Ureter (tissue), 1 donor: ENCODE data around the gene LIM2. TPM values are rescaled to one million over a fixed set of nuclear protein-coding genes. Genes with fewer than 3 reads are reported as not detected.

ENCODE experiments used
- DNase-seq: peaks from one replicate; pipeline ENCODE4 v3.0.0-alpha.2; 2020; ENCODE audit warnings: low spot score
- total RNA-seq: library from RNA; stranded (reverse); gene quantifications from one replicate; pipeline ENCODE4 v1.2.4, GENCODE V29; 2023
- donor health status: DM: yes; HTN: yes; CAD: no.

Gene LIM2
- total RNA-seq, 1 donor from 2014 or later, result not detected

- no peak for DNase-seq
These were observed 21.8 kb downstream of the LIM2 start, which contains the start of gene ETFB for GRCh38 chr19:51365965-51366388. Gene ETFB (minus strand): TSS chr19:51366388. CDS start chr19:51366326, 62 bp downstream.

GRCh38 chr19:51365211-51365964 lies 22.4 kb downstream of the LIM2 start:
- no peak for DNase-seq

GRCh38 chr19:51364200-51365106 lies 23.3 kb downstream of the LIM2 start:
- no peak for DNase-seq

GRCh38 chr19:51361239-51361638 lies 26.5 kb downstream of the LIM2 start:
- DNase-seq, result no peak

- DNase-seq, result no peak
These were observed 28.5 kb downstream of the LIM2 start for GRCh38 chr19:51359294-51359693.

GRCh38 chr19:51357952-51358351 lies 29.8 kb downstream of the LIM2 start:
- no peak for DNase-seq

GRCh38 chr19:51356159-51356801 lies 31.5 kb downstream of the LIM2 start:
- no peak for DNase-seq

GRCh38 chr19:51354742-51355148 lies 33.0 kb downstream of the LIM2 start:
- DNase-seq, result no peak

- no peak for DNase-seq
These were observed 33.6 kb downstream of the LIM2 start for GRCh38 chr19:51354103-51354741.

GRCh38 chr19:51352783-51353360 lies 34.9 kb downstream of the LIM2 start:
- no peak for DNase-seq

GRCh38 chr19:51351266-51351990 lies 36.3 kb downstream of the LIM2 start:
- no peak for DNase-seq

- DNase-seq, result no peak
These were observed 40.4 kb downstream of the LIM2 start for GRCh38 chr19:51347209-51347928.

GRCh38 chr19:51346742-51347141 lies 41.0 kb downstream of the LIM2 start:
- DNase-seq, result no peak

GRCh38 chr19:51345076-51345620 lies 42.6 kb downstream of the LIM2 start:
- no peak for DNase-seq

- no peak for DNase-seq
These were observed 44.9 kb downstream of the LIM2 start for GRCh38 chr19:51342631-51343569.

- DNase-seq, result no peak
These were observed 45.7 kb downstream of the LIM2 start, which contains the start of gene VSIG10L for GRCh38 chr19:51341976-51342580. Gene VSIG10L (minus strand): TSS chr19:51342139. CDS start chr19:51342124, 15 bp downstream.

GRCh38 chr19:51341066-51341465 lies 46.7 kb downstream of the LIM2 start:
- DNase-seq, result no peak
